Mammary epithelial cell (primary cell): Measurements from ENCODE around the gene MAN2B2.

Source experiments
- CTCF ChIP-seq, 2 donors: IDR thresholded peaks in 1 of 2; conservative IDR thresholded peaks in 1 of 2; 2 replicates each; pipeline ENCODE4 v1.5.1; 2011 to 2012; ENCODE audit warnings: inconsistent platforms in 2 of 2, low read length in 2 of 2, mild to moderate bottlenecking in 2 of 2, control low read depth in 1 of 2, low read depth in 1 of 2; ENCODE audit not compliant: insufficient read depth in 1 of 2; ENCODE audit errors: extremely low read depth in 1 of 2
- EZH2 ChIP-seq: IDR thresholded peaks from 2 replicates; pipeline ENCODE4 v1.6.1; 2012; ENCODE audit warnings: low read length, inconsistent platforms, borderline replicate concordance

- no peak for TF ChIP-seq CTCF (conservative IDR thresholded peaks at IDR 0.05 in 1 of 2, IDR thresholded peaks at IDR 0.05 in 1 of 2; ENCODE audit: extremely low read depth in 1 of 2, insufficient read depth in 1 of 2, low read depth in 1 of 2, low read length in 2 of 2)
- TF ChIP-seq EZH2, result no peak
These were observed 26.1 kb upstream of the MAN2B2 start for GRCh38 chr4:6548882-6549230.
